Stromal cell of bone marrow (primary cell): ENCODE results near the gene DYTN.

ENCODE experiments used
- DNase-seq: peaks from one replicate; pipeline ENCODE4 v3.0.0-alpha.2; 2012; ENCODE audit warnings: low read depth

The DYTN gene

GRCh38 chr2:206700156-206700555 lies 18.0 kb downstream of the DYTN start:
- no peak for DNase-seq

GRCh38 chr2:206698811-206699210 lies 19.4 kb downstream of the DYTN start:
- DNase-seq, result no peak

GRCh38 chr2:206696910-206697309 lies 21.3 kb downstream of the DYTN start:
- no peak for DNase-seq

GRCh38 chr2:206693399-206694137 lies 24.6 kb downstream of the DYTN start:
- peak; percentile 36 for DNase-seq

GRCh38 chr2:206692971-206693370 lies 25.2 kb downstream of the DYTN start:
- no peak for DNase-seq

- DNase-seq, result no peak
Measured at GRCh38 chr2:206688990-206689389, 29.2 kb downstream of the DYTN start.

GRCh38 chr2:206688453-206688852 lies 29.7 kb downstream of the DYTN start:
- no peak for DNase-seq

GRCh38 chr2:206683546-206683945 lies 34.6 kb downstream of the DYTN start:
- no peak for DNase-seq

GRCh38 chr2:206670531-206671319 lies 47.5 kb downstream of the DYTN start:
- DNase-seq, result no peak

GRCh38 chr2:206665251-206665650 lies 52.9 kb downstream of the DYTN start:
- DNase-seq, result no peak

GRCh38 chr2:206657087-206657486 lies 61.1 kb downstream of the DYTN start:
- DNase-seq, result no peak

GRCh38 chr2:206647985-206648384 lies 70.2 kb downstream of the DYTN start:
- DNase-seq, result no peak

- peak; percentile 34 for DNase-seq
Measured at GRCh38 chr2:206642075-206643025, 75.8 kb downstream of the DYTN start, which contains the start of gene FAM237A. Gene FAM237A, plus strand, starts transcription at chr2:206642487. Its CDS starts 1,750 bp downstream, at chr2:206644237.

- DNase-seq, result no peak
Measured at GRCh38 chr2:206641226-206641625, 77.0 kb downstream of the DYTN start.

GRCh38 chr2:206639636-206640035 lies 78.6 kb downstream of the DYTN start:
- no peak for DNase-seq

GRCh38 chr2:206635015-206635414 lies 83.2 kb downstream of the DYTN start:
- no peak for DNase-seq

GRCh38 chr2:206631340-206631739 lies 86.9 kb downstream of the DYTN start:
- no peak for DNase-seq

- DNase-seq, result no peak
Measured at GRCh38 chr2:206627632-206628031, 90.6 kb downstream of the DYTN start.

- no peak for DNase-seq
Measured at GRCh38 chr2:206626108-206626507, 92.1 kb downstream of the DYTN start.

GRCh38 chr2:206619011-206619410 lies 99.2 kb downstream of the DYTN start:
- no peak for DNase-seq

GRCh38 chr2:206616151-206616550 lies 102.0 kb downstream of the DYTN start:
- DNase-seq, result no peak

- no peak for DNase-seq
Measured at GRCh38 chr2:206615417-206616089, 102.6 kb downstream of the DYTN start.
